HFF-Myc (cell line): ENCODE data around the gene GJC2.

Experiments used
- DNase-seq: peaks from one replicate; pipeline ENCODE4 v3.0.0-alpha.2; 2011; ENCODE audit warnings: low read depth; ENCODE audit errors: extremely low read depth
- H3K4me3 ChIP-seq: replicated peaks from 2 replicates; pipeline ENCODE4 v1.5.1; 2011; ENCODE audit warnings: low read depth, mild to moderate bottlenecking, control low read depth, low read length
- CTCF ChIP-seq: IDR thresholded peaks from 2 replicates; pipeline ENCODE4 v1.5.1; 2012; ENCODE audit warnings: mild to moderate bottlenecking, low read depth, low read length, control low read depth; ENCODE audit errors: missing control alignments

Gene GJC2

GRCh38 chr1:228139931-228140723 is 9.6 kb upstream of the GJC2 start, which contains the start of gene GUK1:
GUK1 (plus strand) TSS chr1:228140279; CDS start chr1:228140303, 24 bp downstream.
- no peak for TF ChIP-seq CTCF
- H3K4me3 ChIP-seq, result peak within 1 kb of the TSS; percentile 92
- peak; percentile 94 for DNase-seq

- TF ChIP-seq CTCF, result no peak
- H3K4me3 ChIP-seq, result peak overlapping the region; percentile 92
- no peak for DNase-seq
Measured at GRCh38 chr1:228140724-228141225, 9.0 kb upstream of the GJC2 start.

GRCh38 chr1:228141226-228142044 is 8.3 kb upstream of the GJC2 start:
- peak overlapping the region; percentile 92 for H3K4me3 ChIP-seq
- TF ChIP-seq CTCF, result no peak
- no peak for DNase-seq

GRCh38 chr1:228142155-228142691 is 7.5 kb upstream of the GJC2 start:
- peak overlapping the region; percentile 92 for H3K4me3 ChIP-seq
- no peak for TF ChIP-seq CTCF
- no peak for DNase-seq

GRCh38 chr1:228142701-228143136 is 7.0 kb upstream of the GJC2 start:
- no peak for DNase-seq
- no peak overlapping the region for H3K4me3 ChIP-seq
- TF ChIP-seq CTCF, result no peak

GRCh38 chr1:228143480-228144192 is 6.1 kb upstream of the GJC2 start:
- TF ChIP-seq CTCF, result no peak
- no peak overlapping the region for H3K4me3 ChIP-seq
- DNase-seq, result no peak
